ENCODE measurements around the gene HEPACAM2.

DNA sequence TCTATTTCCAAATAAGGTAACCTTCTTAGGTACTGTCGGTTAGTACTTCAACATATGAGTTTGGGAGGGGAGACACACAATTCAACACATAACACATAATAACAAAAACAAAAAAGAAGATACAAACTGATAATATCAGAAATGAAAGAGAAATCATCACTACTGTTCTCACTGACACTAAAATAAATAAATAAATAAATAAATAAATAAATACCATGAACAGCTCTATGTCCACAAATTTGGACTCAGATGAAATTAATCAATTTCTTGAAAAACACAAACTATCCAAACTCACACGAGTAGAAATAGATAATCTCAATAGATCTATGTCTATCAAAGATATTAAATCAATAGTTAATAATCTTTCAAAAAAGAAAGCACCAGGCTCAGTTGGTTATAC is 53.6 kb downstream of the HEPACAM2 start:
- TF ChIP-seq, protein P1, sequence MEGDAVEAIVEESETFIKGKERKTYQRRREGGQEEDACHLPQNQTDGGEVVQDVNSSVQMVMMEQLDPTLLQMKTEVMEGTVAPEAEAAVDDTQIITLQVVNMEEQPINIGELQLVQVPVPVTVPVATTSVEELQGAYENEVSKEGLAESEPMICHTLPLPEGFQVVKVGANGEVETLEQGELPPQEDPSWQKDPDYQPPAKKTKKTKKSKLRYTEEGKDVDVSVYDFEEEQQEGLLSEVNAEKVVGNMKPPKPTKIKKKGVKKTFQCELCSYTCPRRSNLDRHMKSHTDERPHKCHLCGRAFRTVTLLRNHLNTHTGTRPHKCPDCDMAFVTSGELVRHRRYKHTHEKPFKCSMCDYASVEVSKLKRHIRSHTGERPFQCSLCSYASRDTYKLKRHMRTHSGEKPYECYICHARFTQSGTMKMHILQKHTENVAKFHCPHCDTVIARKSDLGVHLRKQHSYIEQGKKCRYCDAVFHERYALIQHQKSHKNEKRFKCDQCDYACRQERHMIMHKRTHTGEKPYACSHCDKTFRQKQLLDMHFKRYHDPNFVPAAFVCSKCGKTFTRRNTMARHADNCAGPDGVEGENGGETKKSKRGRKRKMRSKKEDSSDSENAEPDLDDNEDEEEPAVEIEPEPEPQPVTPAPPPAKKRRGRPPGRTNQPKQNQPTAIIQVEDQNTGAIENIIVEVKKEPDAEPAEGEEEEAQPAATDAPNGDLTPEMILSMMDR (IDR thresholded peaks at IDR 0.05; ENCODE audit: low read depth, low read length) = no peak
- TF ChIP-seq EZH2phosphoT487 (IDR thresholded peaks at IDR 0.05; ENCODE audit: low read depth) = no peak

Measured in OCI-LY3 (cell line).